Uterus (tissue), 2 donors: ENCODE measurements around the gene EMP3.

ENCODE experiments used
- CTCF ChIP-seq, 4 experiments: fragments of 200-600 bp in 2 of 4; fragments of 450-650 bp in 2 of 4; sonication (generic) in 2 of 4; IDR thresholded peaks; one replicate each; pipeline ENCODE4 v1.5.1; 2016 to 2019; ENCODE audit warnings: antibody characterized with exemption in 4 of 4, mild to moderate bottlenecking in 2 of 4, moderate library complexity in 1 of 4
- POLR2A ChIP-seq, 2 donors: fragments of 450-650 bp; IDR thresholded peaks; one replicate each; pipeline ENCODE4 v1.6.1; 2016; ENCODE audit warnings: antibody characterized with exemption in 2 of 2, mild to moderate bottlenecking in 1 of 2, moderate library complexity in 1 of 2

GRCh38 chr19:48372904-48373303 is 47.6 kb downstream of the EMP3 start:
- TF ChIP-seq CTCF (IDR thresholded peaks at IDR 0.05) (no peak), POLR2A (IDR thresholded peaks at IDR 0.05) (no peak)
